Cardiac septum (tissue), 1 donor: ENCODE measurements around the gene MAP7D1. TPM values are rescaled to one million over a fixed set of nuclear protein-coding genes. Genes with fewer than 3 reads are reported as not detected.
A peak's percentile ranks its signal among the peaks of the same experiment; 100 is the strongest.

Experiments
- DNase-seq: peaks from one replicate; pipeline ENCODE4 v3.0.0-alpha.2; 2020; ENCODE audit warnings: low spot score
- intact Hi-C: fragments of 100-400 bp; cut with DNase I; formaldehyde crosslinking; loops from one replicate; pipeline ENCODE4 v1.14.0; 2022
- total RNA-seq: library from RNA; stranded (reverse); fragmentation: NEBNext Ultra II Directional; extraction: Animal tissue kit (Norgen Biotek cat#: 25700); gene quantifications from one replicate; pipeline ENCODE4 v1.2.1, GENCODE V29; 2021
- donor health status: DM: no; HTN: no; CAD: no.

Gene MAP7D1
- total RNA-seq, 1 donor from 2014 or later, result 262 TPM

- DNase-seq, result no peak
- intact Hi-C loops, result no loop called here
Observed at GRCh38 chr1:36126005-36126716, 29.8 kb upstream of the MAP7D1 start.

DNA sequence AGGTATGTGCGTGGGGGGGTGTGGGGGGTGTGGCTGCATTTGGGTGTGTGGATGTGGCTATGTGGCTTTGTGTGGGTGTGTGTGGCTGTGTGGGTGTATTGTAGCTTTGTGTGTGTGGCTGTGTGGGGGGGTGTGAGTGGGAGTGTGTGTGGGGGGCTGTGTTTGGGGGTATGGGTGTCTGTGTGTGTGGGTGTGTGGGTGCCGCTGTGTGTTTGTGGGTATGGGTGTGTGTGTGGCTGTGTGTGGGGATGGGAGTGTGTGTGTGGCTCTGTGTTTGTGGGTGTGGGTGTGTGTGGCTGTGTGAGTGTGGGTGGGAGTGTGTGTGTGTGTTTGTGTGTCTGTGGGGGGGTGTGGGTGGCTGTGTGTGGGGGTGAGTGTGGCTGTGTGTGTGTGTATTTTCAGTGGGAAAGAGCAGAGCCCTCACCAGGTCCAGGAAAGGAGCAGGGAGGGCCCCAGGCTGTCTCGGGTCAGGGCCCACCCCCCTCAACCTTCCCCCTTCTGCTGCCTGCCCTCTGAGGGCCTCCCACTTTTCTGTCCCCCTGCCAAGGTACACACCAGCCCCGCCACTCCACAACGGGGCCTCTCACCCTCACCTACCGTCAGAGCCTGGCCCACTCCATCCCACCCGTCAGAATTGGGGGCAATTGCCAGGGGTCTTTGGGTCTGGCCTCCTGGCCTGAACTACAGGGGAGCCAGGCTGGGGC, 29.0 kb upstream of the MAP7D1 start:
- DNase-seq, result no peak
- intact Hi-C loops, result no loop called here

DNA sequence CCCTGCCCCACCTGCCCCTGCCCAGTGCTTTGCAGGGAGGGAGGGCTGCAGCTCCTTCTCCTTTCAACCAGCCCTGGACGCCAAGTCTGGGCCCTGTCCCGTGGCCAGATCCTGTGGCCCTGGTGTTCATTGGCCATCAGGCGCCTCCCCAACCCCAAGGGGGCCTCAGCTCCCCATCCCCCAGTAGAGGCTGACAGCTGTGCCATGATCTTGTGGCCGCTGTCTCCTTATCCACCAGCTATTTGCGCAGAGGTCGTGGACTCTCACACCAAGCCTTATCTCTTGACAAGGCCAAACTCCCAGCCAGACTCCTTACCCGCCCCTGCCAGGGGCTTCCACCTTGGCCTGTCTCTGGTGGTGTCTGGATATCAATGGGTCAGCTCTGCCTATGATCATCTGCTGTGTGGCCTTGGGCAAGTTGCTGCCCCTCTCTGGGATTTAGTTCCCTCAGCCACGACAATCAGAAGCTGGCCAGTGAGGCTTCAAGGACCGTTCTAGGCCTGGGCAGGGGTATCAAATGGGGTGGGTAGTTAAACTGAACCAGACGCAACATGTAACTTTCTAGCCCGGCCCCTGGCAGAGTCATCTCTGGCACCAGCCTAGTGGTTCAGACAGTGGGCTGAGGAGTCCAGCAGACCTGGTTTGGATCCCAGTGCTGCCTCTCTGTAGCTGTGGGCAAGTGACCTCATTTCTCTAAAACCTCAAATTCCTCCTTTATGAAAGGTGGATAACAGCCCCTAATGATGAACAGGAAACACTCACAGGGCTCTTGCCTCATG, 27.6 kb upstream of the MAP7D1 start:
- DNase-seq, result no peak
- intact Hi-C loops, result no loop called here

DNA sequence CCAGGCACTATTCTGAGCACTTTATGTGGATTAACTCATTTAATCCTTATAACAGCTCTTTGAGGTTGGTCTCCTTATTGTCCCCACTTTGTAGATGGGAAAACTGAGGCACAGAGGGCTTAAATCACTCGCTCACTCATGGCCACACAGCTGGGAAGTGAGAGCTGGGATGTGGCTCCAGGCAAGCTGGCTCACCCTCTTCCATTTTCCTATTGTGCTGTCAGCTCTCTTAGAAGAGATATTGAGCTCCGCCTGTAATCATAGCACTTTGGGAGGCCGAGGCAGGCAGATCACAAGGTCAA, 27.1 kb upstream of the MAP7D1 start:
- intact Hi-C loops, result no loop called here
- no peak for DNase-seq

DNA sequence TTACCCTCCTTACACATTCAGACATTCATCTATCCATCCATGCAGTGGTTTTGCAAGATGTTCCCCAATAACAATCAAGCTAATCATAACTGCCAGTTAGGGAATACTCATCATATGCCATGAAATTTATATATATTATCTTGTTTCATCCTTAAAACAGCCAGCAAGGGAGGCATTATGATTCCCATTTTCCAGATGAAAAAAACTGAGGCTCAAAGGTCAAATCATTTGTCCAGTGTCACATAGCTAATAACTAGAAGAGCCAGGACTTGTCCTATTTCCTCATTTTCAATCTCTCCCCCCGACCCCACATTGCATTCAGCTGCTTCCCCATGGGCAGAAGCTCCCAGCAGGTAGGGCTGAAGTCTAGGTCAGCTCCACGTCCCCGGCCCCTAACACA, 23.9 kb upstream of the MAP7D1 start:
- intact Hi-C loops, result no loop called here
- DNase-seq, result no peak

DNA sequence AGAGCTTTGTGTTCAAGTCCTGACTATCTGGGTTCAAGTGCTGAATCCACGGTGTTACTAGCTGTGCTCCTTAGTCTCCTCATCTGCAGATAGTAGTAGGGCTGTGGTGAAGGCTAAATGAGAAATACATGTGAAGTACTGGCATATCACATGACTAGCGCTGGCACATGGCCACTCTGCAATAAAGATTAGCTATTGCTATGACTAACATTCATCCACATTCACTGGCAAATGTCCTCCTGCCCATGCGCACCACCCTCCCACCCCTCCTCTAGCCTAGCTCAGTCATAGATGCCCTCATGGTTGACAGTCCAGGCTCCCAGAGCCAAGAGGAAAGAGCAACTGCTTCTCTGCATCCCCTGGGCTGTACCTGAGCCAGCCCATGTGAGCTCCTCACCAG, 22.5 kb upstream of the MAP7D1 start:
- intact Hi-C loops, result no loop called here
- DNase-seq, result peak; percentile 80

GRCh38 chr1:36134031-36134430, 21.9 kb upstream of the MAP7D1 start:
- intact Hi-C loops, result loop anchor here (2.0 kb wide), 1 partner anchor 35 kb away; no protein-coding TSS in a partner anchor
- no peak for DNase-seq

- intact Hi-C loops, result loop anchor here (2.0 kb wide), 1 partner anchor 36 kb away; no protein-coding TSS in a partner anchor
- DNase-seq, result no peak
Observed at GRCh38 chr1:36134505-36135329, 21.2 kb upstream of the MAP7D1 start.

DNA sequence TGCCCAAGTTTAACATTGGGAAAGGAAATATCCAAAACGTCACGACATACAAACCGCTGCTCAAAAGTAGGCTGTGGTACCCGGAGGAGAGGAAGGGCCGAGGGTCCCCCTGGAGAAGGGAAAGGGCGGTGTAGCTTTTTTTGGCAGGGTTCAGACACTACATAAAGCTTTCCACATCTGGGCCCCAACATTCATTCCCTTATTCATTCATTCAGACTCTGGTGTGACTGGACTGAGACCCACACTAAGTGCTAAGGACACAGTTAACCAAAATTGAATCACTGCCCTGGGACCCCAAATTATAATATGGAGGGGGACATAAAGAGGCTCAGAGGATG, 20.7 kb upstream of the MAP7D1 start:
- no peak for DNase-seq
- intact Hi-C loops, result loop anchor here (2.0 kb wide), 1 partner anchor 36 kb away; no protein-coding TSS in a partner anchor

DNA sequence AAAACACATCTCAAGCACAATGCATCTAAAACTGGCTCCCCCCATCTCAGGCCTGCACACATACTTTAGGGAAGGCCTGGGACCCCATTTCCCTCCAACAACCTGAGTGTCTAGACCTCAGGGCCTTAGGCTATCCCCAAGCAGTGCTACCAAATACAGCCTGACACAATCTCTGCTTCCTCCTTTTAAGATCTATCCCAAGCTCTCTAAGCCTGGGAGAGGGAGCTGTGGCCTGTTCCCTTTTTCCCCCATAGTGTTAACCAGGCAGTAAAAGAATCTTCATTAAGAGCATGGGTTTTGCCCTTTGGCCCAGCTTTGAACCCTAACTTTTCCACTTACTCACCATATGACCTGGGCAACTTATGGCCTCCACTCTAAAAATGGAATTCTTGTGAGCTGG, 20.2 kb upstream of the MAP7D1 start:
- DNase-seq, result no peak
- intact Hi-C loops, result loop anchor here (2.0 kb wide), 1 partner anchor 37 kb away; no protein-coding TSS in a partner anchor

GRCh38 chr1:36136535-36136934, 19.4 kb upstream of the MAP7D1 start:
- intact Hi-C loops, result no loop called here

GRCh38 chr1:36137226-36137625, 18.7 kb upstream of the MAP7D1 start:
- intact Hi-C loops, result no loop called here
- DNase-seq, result no peak

More at GRCh38 chr1:36136535-36136934, 19.4 kb upstream of the MAP7D1 start:
- no peak for DNase-seq

- DNase-seq, result no peak
- intact Hi-C loops, result no loop called here
Observed at GRCh38 chr1:36137776-36138175, 18.2 kb upstream of the MAP7D1 start.

DNA sequence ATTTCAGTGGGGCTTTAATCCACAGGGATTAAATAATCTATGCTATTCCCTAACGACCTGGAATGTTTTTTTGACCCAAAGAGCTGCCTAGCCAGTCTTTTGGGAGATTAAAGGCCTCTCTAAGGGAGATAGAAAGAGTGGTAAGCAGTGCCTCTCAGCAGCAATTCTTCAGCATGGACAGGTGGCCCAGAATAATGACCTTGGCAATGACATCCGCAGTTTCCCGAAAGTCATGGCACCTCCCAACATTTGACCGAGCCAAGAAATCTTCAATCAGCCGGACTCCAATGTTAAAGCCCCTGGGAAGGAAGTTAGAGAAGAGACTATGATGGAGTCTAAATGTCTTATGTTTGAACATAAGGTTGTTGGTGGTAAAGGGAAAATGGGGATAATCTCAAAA, 16.4 kb upstream of the MAP7D1 start:
- intact Hi-C loops, result no loop called here
- no peak for DNase-seq

GRCh38 chr1:36142121-36142520, 13.8 kb upstream of the MAP7D1 start:
- intact Hi-C loops, result no loop called here
- no peak for DNase-seq

DNA sequence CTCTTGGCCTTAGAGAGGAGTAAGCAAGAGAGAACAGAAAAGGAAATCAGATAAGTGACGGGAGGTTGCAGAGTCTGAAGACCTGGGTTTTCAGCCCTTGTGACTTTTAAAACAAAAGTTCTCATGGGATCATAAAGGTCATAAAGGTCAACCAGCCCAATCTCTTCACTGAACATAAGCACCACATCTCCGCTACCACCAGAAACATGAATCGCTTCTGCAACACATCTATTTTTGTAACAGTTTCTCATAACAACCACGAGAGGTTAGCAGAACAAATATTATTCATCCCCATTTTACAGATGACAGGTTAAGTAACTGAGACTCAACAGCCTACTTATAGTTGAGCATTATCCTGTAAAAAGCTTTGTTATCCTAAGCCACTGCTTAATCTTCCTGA, 12.5 kb upstream of the MAP7D1 start:
- intact Hi-C loops, result no loop called here
- no peak for DNase-seq

- no peak for DNase-seq
- intact Hi-C loops, result no loop called here
Observed at GRCh38 chr1:36144413-36144812, 11.5 kb upstream of the MAP7D1 start.

GRCh38 chr1:36148821-36149236, 7.1 kb upstream of the MAP7D1 start:
- no peak for DNase-seq
- intact Hi-C loops, result loop anchor here (1.0 to 5.0 kb wide), 5 partner anchors 39 to 218 kb away; partner anchors contain the start of gene THRAP3

DNA sequence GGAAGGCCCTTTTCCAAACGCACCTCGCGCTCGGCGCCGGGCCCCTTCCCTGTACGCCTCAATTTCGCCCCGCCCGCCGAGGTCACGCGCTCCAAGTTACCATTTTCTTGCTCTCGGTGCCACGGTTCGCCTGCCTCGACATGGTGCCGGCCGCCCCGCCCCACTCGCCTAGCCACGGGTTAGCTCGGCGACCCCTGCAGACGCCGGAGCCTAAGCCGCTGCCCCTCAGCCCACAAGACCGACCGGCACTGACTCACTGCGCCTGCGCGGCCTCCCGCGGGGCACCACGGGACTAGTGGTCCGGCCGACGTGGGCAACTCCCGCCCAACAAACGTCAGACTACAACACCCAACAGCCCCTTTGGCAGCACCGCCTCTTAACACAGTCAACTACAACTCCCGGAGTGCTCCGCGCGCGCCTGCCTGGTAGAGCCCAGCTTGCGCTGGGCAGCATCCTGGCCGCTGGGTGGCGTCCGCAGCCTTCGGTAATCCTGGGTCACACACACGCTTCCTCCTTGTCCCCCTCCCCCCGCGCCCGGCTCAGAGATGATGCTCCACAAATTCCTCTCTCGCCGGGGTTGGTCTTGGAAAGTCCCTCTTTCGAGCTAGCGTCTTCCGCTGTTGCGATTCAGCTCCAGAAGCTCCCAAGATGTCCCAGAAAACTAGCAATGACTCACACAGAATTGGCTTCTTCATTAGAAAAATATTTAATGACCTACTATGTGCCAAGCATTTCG, 6.6 kb upstream of the MAP7D1 start, which contains the start of gene TRAPPC3:
TSS of gene TRAPPC3 (minus strand) at position 250 of the 736 bp plus-strand sequence. CDS start at position 142, 108 bp downstream.
- peak; percentile 100 for DNase-seq
- intact Hi-C loops, result loop anchor here (1.0 to 5.0 kb wide), 5 partner anchors 39 to 218 kb away; partner anchors contain the start of gene THRAP3
